ENCODE results near the gene FBXO45.
"Not testable (repeated sequence)": the region's sequence is repeated elsewhere in the genome, so short reads cannot be mapped to it uniquely, and the experiment has no call there.

The FBXO45 gene

DNA sequence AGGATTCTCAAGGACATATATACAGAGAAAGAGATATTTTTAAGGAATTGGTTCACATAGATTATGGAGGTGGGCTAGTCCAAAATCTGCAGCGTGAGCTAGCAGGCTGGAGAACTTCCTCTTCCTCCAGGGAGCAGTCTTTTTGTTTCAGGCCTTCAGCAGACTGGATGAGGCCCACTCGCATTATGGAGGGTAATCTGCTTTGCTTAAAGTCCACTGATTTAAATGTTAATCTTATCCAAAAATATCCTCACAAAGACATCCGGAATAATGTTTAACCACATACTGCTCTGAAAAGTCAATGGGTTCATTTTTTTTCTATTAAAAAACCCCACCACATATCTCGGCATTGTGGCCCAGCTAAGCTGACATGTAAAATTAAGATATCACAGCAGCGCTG is 48.8 kb downstream of the FBXO45 start:
- no peak for DNase-seq (ENCODE audit: low read depth in 2 of 2)

DNA sequence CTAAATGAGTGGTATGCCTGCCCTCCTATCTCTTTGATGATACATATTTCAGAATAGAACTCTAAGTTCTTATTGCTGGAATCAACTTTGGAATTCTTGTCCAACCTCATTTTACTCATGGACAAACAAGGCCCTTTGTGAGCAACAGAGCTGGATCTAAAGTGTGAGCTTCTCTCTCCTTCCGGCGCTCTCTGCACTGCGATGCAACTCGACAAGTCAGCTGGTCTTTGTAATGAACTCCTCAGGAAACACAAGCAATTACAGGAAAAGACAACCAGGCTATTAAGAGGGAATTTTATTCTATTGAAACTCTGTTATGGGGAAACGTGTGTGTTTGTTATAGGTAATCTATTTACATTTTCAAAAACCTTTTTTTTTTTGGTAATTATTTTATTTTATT is 50.8 kb downstream of the FBXO45 start:
- DNase-seq (ENCODE audit: low read depth in 2 of 2): no peak

DNA sequence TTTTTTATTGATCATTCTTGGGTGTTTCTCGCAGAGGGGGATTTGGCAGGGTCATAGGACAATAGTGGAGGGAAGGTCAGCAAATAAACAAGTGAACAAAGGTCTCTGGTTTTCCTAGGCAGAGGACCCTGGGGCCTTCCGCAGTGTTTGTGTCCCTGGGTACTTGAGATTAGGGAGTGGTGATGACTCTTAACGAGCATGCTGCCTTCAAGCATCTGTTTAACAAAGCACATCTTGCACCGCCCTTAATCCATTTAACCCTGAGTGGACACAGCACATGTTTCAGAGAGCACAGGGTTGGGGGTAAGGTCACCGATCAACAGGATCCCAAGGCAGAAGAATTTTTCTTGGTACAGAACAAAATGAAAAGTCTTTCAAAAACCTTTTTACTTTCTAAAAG is 51.2 kb downstream of the FBXO45 start:
- DNase-seq (ENCODE audit: low read depth in 2 of 2): not testable (repeated sequence)

DNA sequence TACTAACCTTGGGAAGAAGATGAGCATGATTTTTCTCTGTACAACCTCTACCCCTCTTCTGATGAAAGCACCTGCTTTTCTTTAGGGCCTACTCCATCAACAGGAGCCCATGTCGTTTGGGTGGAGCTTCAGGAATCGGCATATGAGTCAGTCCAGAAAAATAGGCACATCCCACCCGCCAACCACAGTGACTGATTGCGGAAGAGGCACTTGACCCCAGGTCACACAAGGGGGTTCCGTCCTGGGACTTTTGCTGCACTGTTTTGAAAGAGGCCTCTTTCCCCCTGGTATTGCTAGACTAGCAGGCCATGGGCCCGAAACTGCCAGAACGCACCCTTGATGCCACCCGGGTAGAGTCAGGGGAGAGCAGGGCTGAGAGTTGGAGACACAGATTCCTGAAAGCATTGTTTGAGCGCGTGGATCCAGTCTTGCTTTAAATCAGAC is 51.7 kb downstream of the FBXO45 start:
- no peak for DNase-seq (ENCODE audit: low read depth in 2 of 2)

DNA sequence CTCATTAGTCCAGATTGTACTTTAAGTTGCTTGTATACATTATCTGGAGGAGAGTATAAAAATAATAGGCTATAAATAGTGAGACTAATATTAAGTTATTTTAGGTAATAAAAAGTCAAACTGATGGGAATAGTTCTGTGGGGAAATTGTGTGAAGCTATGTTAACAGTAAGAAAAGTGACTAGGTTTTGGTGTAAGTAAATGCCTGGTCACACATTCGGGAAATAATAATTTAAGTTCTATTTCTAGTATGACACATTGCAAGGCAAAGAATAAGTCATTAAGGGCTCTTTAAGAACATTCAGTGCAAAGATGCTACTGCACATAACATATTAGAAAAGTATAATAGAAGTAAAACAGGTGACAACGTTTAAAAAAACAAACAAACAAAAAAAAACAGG is 52.2 kb downstream of the FBXO45 start:
- no peak for DNase-seq (ENCODE audit: low read depth in 2 of 2)

DNA sequence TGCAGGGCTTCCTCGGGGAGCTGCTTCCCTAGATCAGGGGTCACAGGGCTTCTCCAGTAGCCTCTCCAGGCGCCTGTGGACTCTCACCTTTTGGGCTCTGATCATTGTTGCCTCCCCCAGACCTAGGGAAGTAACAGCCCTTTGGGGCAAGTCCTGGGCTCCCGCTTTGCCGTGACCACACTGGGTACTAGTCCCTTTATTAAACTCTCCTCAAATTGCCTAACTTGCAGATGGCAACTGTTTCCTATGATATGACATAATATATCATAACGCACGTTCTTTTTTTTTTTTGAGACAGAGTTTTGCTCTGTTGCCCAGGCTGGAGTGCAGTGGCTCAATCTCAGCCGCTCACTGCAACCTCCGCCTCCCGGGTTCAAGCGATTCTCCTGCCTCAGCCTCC is 53.2 kb downstream of the FBXO45 start:
- DNase-seq (ENCODE audit: low read depth in 2 of 2): no peak

DNA sequence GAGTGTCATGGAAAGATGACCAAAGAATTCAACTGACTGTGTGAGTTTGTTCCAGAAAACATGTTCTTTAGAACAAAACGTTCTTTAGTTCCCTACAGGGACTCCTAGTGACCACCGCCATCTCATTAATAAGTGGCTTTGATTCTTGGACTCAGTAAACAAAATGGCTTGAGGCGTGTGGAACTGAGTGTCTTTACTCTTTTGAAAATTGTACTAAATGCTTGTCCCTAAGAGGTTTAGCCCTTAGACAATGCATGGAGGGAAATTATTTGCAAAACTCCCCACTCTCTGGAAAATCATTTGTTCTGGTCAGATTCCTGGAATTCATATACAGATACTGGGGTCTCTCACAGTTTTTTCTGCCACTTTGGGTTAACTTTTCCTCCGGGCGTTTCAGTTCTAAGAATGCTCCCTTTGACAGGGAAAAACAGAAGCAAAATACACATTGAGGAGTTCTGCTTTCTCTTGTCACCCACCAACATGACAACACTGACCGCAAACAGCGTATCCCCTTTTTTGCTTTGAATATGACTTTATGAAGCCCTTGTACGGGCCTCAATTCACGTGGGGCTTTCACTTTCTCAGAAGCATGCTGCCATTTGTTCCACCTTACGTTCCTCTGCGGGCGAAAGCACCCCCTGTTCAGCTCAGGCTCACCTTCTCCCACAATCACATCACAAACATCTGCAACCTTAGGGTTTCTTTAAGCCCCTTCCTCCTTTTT is 55.8 kb downstream of the FBXO45 start:
- no peak for DNase-seq (ENCODE audit: low read depth in 2 of 2)

DNA sequence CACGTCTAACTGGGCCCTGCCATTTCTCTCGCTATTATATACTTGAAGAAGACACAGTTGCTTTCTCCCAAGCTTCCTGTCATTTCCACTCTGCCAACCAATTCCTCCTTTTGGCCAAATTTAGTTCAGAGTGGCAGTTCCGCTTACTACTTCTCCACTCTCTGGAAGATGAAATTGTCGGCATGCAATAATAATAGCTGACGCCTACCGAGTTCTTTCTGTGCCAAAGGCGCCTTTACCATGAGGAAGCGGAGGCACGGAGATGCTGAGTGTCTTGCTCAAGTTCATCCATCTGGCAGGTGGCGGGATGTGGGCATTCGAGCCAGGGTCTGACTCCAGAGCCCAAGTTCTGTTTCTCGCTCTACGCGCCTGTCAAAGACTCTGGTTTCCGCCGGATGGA is 56.4 kb downstream of the FBXO45 start:
- no peak for DNase-seq (ENCODE audit: low read depth in 2 of 2)

DNA sequence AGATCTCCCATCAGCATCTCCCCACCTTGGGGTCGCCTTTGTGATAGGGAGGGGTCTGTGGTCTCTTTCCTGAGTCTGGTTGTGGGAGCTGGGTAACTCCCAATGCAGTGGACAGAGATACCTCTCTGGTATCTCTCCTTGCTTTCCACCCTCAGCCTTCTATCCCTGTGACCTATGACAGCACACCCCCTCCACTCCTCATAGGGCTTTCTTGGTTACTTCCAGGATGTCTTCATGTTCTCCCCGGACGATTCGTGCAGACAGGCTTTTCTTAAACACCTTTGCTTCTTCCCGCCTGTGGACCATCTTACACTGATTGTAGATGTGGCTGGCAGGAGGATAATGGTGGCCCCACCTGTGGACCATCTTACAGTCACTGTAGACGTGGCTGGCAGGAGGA is 56.9 kb downstream of the FBXO45 start:
- DNase-seq (ENCODE audit: low read depth in 2 of 2): no peak

DNA sequence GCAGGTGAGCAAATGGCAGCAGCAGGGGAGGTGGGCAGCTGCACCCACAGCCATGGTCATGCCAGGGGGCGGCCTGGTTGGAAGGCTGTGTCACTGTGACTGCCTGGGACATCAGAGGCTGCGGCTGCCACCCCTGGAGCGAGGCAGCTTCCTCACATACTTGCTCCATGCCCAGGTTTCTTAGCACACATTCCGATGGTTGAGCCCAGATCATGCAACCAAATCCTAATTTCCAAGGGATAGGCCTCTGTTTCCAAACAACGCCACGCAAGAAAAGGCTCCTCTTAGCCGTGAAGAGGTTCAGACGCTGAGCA is 59.4 kb downstream of the FBXO45 start:
- no peak for DNase-seq (ENCODE audit: low read depth in 2 of 2)

DNA sequence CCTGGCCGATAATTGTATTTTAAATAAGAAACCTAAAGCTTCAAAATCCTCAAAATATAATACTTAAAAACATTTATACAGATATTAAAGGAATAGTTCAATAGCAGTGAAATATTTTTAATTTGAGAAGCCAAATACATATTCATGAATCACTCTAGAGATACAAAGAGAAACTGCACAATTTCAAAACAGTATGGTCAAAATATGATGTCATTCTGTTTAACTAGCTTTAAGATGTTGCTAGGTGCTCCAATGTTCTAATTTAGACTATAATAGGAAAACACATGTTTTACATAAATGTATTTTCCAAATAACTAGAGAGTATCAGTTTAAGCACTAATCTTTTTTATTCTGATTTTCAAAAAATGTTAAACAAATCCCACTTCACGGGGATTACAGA is 60.8 kb downstream of the FBXO45 start:
- DNase-seq (ENCODE audit: low read depth in 2 of 2): no peak

DNA sequence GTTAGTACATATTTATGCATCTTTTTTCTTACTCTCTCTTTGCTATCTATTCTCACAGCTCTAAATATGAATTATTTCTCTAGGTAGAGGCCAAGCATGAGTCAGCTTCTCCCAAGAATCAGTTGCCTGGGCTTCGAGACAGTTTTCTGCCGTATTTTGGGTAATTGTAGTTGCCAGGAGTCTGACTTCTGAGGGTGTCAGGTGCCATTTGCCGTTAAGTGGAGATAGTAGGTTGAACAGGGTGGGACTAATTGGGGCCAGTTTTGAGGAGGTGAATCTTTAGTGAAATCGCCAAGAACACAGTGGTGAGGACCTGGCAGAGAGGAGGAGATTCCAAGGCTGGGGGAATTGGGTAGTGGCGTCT is 63.2 kb downstream of the FBXO45 start:
- no peak for DNase-seq (ENCODE audit: low read depth in 2 of 2)

DNA sequence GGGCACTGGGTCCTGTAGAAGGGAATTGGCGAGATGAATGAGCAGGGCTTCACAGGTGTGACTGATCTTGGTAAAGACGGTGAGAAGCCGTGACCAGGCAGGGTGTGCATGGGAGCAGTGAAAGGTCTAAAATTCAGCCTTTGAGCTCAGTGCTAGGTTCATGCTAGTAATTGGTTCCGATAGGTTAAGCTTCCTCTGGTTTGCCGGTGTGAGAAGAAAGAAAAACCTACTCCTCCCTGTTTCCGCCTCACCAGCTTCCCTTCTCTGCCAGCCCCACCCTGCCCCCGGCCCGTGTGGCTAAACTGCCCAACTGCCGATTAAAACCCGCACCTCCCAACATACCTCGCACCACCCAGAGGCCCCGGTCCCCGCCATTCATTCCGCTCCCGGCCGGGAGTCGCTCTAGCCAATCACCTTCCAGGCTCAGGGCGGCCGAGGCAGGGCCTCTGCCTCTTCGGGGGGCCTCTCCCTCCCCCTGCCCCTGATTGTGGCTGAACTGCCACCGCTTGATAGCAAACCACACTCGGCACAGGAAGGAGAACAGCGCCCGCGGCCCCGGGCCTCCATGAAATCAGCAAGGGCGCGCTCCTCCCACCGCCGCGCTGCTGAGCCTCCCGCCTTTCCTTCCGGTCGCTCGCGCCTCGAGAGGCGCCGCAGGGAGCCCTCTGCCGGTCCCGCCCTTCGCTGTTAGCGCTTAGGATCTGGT is 63.7 kb downstream of the FBXO45 start:
- peak; percentile 77 to 80 for DNase-seq (ENCODE audit: low read depth in 2 of 2)

DNA sequence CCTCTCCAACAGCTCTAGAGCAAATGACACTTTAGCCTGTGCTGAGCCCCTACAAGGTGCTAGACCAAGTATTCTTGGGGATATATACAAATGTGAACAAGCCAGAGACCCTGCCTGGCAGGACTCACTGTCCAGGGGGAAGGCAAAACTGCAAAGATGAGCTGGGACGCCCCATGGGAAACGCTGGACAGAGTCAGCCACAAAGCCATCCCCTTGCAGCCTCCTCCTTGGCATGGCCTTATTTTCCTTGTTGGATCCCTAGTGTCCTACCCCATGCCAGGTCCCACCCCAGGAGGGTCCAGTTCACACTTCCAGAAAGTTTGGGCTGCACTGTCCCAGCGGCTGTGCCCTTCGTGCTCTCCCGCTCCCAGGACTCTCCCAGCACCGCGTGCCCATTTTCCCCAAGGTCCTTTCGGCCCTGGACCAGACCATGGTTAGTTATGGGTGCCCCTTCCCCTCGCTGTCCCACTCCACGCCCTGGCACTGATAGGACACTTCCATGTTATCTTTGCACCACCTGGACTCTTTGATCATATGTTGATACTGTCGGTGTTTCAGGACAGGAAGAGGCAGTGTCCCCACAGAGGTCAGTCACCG is 65.2 kb downstream of the FBXO45 start:
- DNase-seq (ENCODE audit: low read depth in 2 of 2): no peak

DNA sequence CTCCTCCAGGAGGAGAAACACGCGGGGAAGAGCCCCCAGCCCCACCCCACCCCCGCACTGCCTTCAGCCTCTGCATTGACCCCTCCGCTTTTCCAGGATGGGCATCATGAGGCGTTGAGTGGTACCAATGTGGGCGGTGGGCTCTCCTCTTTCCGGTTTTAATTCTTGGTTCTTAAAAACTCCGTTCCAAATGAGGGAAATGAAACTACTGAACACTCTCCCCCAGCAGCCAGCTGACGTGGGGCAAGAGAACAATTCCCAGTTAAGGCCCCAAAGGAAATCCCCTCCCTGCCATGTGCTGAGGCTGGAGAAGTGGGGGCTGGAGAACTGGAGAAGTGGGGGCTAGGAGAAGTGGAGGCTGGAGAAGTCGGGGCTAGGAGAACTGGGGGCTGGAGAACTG is 65.8 kb downstream of the FBXO45 start:
- no peak for DNase-seq (ENCODE audit: low read depth in 2 of 2)

DNA sequence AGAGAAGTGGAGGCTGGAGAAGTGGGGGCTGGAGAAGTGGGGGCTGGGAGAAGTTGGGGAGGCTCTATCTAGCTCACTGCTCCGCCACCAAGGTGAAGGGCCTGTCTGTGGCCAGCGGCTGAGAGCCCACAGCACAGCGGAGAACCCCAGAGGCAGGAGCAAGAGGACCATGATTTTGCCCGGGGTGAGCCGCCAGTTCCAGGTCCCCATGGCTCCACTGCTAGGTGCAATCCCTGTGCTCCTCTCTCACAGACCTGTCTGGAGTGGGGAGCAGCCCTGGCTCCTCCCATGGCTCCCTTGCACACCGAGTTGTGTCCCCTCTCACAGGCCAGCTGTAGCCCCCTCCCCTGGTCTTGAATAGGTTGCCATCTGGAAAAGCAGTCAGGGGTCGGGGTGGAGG is 66.4 kb downstream of the FBXO45 start:
- DNase-seq (ENCODE audit: low read depth in 2 of 2): no peak

DNA sequence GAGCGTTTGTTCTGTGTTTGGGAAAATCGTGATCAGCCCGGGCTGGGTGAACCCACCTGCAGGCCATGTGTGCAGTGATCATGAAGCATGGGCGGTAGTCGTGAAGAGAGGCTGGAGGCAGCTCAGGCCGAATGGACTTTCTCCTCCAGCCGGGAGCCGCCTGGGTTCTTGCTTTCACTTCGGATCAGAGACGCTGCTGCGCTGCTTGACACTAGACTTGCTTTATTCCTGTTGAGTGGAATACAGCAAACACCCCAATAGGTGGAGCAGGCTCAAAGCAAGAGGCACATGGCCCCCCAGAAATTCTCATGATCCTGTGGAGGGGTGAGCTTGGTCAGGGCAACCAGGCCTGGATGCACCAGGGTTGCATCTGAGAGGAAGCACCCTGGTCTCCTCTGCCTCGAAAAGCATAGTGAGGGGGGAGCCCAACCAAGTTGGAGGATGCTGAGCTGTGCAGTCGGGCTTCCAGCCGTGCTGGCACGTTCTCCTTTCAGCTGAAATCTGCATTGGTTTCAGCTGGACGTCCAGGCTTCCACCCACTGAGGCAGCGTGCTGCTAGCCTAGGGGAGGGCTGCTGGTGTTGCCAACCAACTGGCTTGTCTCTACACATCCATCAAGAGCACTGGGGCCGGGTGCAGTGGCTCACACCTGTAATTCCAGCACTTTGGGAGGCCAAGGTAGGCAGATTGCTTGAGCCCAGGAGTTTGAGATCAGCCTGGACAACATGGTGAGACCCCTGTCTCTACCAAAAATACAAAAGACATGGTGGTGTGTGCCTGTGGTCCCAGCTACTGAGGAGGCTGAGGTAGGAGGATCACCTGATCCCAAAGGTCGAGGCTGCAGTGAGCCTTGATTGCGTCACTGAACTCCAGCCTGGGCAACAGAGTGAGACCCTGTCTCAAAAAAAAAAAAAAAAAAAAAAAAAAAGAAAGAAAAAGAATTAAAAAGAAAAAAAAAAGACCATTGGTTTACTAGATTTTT is 68.2 kb downstream of the FBXO45 start:
- DNase-seq (ENCODE audit: low read depth in 2 of 2): no peak

DNA sequence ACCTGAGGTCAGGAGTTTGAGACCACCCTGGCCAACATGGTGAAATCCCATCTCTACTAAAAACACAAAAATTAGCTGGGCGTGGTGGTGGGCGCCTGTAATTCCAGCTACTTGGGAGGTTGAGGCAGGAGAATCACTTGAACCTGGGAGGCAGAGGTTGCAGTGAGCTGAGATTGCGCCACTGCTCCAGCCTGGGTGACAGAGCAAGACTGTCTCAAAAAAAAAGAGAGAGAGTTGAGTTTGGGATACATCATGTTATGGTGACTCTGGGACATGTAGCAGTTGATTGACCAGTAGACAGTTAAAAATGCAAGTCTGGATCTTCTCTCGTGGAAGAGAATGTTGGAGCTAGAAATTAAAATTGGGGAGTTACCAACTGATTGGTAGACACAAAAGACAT is 69.5 kb downstream of the FBXO45 start:
- not testable (repeated sequence) for DNase-seq (ENCODE audit: low read depth in 2 of 2)
